GM21576 (cell line): Measurements from ENCODE around the gene KPNA1.
"Not testable (repeated sequence)": the region's sequence is repeated elsewhere in the genome, so short reads cannot be mapped to it uniquely, and the experiment has no call there.

Source experiments
- ATAC-seq: cut with Tn5 transposase; IDR thresholded peaks from one replicate; pipeline ENCODE4 v1.9.1; 2021; ENCODE audit warnings: mild to moderate bottlenecking, moderate library complexity; ENCODE audit not compliant: unreplicated experiment

Gene KPNA1

DNA sequence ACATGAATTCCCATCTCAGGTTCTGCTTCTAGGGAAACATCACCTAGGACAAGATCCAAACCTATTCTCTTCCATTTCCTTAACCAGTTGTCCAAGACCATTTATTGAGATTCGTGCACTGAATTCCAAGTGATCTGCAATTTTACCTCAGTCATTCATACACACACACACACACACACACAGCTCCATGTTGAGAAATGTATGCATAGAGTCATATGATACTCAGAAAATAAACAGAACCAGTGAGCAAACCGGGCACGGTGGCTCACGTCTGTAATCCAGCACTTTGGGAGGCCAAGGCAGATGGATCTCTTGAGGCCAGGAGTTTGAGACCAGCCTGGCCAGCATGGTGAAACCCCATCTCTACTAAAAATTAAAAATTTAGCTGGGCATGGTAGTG, 6.1 kb upstream of the KPNA1 start:
- no peak for ATAC-seq

DNA sequence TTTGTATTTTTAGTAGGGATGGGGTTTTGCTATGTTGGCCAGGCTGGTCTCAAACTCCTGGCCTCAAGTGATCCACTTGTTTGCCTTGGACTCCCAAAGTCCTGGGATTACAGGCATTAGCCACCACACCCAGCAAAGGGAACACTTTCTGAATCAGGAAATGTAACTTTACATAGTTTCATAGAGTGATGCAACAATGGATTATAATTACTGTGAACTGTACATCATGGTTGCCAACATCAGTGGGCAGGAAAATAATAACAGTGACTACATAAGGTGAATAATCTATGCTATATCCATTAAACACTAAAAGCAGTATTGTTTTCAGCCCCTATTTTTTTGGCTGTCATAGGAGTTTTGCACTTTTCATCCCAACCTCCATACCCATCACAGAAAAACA, 5.0 kb upstream of the KPNA1 start:
- no peak for ATAC-seq

DNA sequence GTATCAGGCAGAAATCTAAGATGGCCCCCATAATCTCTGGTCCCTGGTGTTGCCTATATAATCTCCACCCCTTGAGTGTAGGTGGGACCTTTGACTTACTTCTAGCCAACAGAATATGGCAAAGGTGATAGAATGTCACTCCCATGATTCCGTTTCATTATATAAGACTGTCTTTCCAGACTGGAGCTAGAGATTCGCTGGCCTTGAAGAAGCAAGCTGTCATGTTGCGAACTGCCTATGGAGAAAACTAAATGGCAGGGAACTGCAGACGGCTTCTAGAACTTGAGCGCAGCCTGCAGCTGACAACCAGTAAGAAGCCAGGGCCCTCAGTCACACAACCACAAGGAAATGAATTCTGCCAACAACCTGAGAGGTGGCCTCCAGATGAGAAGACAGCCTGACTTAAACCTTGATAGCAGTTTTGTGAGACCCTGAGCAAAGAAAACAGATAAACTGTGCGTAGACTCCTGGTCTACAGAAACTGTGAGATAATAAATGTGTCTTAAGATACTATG, 2.2 kb upstream of the KPNA1 start:
- ATAC-seq, result no peak

DNA sequence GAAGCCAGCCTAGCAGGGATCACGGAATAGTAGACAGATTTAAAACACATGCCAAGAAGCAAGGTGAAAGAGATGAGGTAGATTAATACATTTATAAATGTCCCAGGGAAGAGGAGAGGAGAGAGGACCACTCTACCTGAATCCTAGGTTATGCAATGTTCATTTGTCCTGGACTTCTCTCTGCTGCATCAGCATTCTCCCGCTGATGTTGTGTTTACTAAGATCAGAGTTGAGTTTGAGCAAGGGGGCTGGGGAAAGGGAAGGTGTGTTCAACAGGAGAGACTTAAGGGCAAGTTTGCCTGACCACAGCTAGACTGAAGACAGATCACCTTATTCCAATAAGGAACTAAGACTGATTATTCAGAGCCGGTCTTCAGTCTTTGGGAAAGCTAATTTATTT, 1.1 kb upstream of the KPNA1 start:
- ATAC-seq, result no peak

DNA sequence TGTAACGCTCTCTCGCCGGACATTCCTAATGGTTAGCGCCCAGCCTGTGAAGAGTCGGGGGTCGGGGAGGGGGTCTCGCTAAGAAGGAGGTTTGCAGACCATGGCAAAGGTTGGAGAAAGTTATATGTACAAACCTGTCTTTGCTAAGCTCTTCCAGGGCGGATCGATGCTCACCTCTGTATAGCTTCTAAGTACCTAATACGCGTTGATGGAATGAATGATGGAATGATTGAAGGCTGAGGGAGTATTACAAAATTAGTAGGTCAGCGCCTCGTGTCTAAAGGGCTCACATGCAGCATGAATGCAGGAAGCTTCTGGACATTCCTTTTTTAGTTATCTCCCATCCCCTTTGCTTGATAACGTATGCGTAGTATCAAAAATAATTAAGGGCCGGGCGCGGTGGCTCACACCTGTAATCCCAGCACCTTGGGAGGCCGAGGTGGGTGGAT, 305 bp upstream of the KPNA1 start:
- no peak for ATAC-seq

DNA sequence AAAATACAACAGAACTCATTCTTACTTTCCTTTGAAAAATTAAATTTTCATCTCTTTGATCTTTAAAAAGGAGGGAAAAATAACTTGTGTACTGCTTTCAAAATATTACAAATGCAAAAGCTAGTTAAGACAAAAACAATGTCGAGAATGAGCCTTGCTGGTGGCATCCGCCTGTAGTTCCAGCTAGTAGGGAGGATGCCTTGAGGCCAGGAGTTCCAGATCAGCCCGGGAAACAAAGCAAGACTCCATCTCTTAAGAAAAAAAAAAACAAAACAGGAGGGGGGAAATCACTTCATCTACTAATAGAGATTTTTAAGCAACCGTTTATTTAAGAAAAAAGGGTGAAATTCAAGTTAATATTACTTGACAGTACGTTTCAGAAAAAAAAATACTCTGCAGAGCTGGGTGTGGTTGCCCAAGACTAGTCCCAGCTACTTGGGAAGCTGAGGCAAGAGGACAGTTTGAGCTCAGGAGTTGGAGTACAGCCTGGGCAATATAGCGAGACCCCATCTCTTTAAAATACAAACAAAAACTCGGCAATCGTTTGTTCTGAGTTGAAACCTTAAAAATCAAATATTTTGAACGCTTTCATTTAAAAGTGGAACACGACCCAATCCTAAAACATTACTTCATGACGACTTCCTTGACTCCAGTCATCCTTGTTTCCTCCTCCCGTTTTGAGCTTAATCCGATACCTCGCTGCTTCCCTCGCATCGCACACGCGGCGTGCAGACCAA, 1.2 kb downstream of the KPNA1 start:
- no peak for ATAC-seq

DNA sequence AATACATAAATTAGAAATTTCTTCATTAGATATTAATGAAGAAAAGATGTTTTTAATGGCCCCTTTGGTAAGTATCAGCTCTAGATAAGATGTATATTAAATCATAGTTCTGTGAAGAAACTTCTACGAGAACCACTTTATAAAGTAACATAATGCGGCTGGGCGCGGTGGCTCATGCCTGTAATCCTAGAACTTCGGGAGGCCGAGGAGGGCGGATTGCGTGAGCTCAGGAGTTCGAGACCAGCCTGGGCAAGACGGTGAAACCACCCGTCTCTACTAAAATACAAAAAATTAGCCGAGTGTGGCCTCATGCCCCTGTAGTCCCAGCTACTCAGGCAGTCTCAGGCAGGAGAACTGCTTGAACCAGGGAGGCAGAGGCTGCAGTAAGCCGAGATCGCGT, 2.5 kb downstream of the KPNA1 start:
- no peak for ATAC-seq

DNA sequence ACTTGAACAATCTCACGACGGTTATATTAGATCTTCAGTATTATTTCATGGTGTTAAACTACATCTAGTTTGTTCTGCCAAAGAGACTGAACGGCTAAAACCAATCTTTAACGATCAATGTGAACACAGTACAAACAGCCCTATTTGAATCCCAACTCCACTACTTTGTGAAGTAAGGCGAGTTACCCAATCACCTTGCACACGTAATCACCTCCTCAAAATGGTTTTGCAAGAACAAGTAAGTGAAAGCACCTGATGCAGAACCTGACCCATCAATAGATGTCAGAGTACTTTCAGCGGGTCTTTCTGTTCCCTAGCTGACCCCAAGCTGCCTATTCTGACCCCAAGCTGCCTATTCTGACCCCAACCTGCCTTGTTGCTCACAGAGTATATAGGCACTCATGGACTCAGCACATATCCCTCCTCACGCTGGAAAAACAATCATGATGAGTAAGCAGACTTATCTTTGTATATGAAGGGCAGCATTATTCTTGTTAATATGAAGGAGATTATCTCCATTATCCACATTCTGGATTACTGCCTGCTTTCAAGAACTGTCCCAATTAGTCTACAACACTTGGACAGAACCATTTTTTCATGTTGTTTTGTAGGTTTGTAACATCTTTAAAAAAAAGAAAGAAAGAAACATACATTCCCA, 3.7 kb downstream of the KPNA1 start:
- ATAC-seq, result no peak

DNA sequence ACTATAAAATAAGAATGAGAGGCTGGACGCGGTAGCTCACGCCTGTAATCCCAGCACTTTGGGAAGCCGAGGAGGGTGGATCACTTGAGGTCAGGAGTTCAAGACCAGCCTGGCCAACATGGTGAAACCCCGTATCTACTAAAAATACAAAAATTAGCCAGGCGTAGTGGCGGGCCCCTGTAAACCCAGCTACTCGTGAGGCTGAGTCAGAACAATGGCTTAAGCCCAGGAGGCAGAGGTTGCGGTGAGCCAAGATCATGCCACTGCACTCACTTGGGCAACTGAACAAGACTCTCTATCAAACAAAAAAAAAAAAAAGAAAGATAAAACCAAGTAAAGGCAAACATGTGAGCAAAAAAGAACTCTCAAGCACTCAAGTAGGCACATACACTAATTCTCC, 5.8 kb downstream of the KPNA1 start:
- ATAC-seq, result not testable (repeated sequence)

DNA sequence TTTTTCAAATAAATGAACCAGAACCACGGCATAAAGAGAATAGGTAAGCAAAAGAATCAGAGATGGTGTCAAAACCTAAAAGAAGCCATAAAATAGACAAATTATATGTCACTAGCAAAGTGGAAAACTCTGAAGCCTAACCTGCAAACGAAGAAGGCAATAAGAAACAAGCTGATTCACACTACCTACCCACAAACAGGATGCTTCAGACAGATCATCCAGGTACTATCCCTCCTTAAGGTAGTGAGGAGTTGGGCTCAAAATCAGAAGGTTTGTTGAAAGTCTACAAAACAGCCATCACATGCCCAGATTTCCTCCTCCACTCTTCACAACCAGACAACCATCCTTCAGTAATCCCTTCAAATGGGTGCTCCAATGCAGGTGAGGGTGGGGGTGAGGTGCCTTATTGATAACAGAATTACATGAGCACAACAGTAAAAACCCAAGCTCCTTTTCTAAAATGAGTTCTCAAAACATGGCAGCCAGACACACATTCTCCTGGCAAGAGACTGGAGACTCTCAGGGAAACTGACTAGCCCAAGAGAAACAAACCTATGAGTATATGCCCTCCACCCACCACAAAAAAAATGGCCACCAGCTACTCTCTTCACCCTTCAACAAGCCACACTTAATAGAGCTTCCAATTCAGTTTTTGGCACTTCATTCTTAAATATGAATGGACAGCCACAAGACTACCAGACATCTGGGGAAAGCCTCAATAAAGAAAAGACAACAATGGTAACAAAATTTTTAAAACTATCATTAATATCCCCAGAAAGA, 6.4 kb downstream of the KPNA1 start:
- ATAC-seq, result no peak

DNA sequence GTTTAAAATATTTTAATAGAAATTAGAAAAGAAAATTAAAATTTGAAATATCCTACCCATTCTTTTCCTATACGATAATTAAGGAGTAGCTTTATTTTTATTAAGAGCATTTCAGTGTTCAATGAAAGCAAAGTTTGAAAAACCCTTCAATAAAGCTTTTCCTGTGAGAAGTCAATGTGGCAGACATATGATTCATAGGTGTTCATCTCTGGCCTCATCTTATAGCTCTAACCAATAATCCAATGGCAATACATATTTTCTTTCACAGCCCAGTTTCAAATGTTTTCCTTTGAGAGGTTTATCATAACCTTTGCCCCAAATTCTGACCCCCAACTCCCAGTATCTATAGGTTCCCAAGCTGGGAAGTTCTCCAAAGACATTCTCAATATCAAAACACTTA, 8.3 kb downstream of the KPNA1 start:
- ATAC-seq, result no peak

DNA sequence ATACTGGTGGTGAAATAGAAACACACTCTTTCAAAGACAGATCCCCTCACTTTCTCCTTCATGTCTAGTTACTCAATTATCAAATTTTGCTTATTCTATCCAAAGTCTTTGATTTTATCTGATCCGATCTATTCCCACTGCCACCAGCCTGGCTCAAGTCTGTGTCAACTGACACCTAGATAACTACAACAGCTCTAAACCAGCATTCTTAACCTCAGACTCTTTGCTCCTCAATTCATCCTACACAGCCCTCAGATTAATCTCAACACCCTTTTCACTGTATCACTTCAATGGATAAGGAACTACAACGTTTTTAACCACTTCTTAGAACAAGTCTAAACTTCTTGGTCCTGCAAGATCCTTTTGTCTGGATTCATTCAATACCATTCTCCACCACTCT, 9.1 kb downstream of the KPNA1 start:
- no peak for ATAC-seq

DNA sequence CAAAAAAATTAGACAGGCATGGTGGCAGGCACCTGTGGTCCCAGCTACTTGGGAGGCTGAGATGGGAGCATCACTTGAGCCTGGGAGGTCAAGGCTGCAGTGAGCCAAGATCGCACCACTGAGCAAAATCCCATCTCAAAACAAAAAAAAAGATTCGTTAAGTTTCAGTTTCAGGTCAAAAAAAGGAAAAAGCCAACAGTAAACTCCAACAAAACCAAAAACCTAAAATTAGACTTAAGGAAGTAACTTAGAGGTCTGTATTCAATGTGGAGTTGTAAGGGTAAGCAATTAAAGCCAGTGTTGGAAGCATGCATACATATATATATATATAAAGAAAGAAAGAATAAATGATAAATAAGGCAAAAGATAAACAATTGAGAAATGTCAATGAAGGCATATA, 11.8 kb downstream of the KPNA1 start:
- no peak for ATAC-seq

DNA sequence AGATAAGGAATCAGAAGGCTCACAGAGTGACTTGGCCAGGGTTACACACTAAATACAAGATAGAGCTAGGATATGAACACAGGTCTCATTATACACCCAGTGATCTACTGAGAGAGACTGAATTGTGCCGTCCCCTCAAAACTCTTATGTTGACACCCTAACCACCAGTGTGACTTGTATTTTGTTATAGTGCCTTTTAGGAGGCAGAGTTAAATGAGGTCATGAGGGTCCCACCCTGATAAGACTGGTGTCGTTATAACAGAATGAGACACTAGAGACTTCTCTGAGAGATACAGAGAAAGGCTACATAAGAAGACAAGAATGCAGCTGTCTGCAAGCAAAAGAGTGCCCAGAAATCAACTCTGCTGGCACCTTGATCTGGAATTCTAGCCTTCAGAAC, 12.6 kb downstream of the KPNA1 start:
- no peak for ATAC-seq

DNA sequence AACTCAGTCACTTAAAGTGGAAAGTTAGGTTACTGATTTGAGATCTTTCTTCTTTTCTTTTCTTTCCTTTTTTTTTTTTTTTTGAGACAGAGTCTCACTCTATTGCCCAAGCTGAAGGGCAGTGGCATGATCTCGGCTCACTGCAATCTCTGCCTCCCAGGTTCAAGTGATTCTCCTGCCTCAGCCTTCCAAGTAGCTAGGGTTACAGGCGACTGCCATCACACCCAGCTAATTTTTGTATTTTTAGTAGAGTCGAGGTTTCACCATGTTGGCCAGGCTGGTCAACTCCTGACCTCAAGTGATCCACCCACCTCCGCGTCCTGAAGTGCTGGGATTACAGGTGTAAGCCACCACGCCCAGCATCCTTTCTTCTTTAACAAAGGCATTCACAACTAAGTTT, 13.8 kb downstream of the KPNA1 start:
- not testable (repeated sequence) for ATAC-seq

DNA sequence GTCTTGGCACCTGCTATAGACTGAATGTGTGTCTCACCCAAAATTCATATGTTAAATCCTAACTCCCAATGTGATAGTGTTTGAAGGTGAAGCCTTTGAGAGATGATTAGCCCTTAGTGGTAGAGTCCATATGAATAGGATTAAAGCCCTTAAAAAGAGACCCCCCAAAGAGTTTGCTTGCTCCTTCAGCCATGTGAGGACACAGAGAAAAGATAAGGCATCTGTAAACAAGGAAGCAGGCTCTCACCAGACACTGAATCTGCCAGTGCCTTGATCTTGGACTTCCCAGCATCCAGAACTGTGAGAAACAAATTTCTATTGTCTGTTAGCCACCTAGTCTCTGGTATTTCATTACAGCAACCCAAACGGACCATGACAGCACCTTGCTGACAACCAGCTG, 16.6 kb downstream of the KPNA1 start:
- ATAC-seq, result no peak

DNA sequence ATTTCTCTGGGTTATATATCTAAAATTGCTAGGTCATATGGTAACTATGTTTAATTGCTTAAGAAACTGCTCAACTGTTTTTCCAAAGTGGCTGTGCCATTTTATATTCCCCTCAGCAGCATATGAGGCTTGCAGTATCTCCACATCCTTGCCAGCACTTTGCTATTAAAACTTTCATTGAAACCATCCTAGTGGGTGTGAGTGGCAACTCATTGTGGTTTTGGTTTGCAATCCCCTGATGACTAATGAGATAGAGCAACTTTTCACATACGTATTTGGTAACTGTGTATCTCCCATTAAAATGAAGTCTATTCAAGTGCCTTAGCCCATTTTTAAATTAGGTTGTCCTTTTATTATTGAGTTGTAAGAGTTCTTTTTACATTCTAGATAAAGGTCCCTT, 17.3 kb downstream of the KPNA1 start:
- peak; percentile 68 for ATAC-seq

DNA sequence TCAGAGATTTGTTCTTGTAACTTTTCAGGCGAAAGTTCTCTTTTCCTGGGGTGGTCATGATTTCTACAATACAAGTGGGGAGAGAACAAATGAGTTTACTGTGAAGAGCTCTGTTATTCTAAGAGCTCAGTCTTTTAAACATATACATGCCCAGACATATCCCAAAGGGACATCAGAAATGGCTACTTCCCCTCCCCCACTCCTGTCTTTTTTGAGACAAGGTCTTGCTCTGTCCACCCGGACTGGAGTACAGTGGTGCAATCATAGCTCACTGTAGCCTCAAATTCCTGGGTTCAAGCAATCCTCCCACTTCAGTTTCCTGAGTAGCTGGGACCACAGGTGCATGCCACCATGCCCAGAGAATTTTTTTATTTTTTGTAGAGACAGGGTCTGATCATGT, 18.2 kb downstream of the KPNA1 start:
- ATAC-seq, result no peak

DNA sequence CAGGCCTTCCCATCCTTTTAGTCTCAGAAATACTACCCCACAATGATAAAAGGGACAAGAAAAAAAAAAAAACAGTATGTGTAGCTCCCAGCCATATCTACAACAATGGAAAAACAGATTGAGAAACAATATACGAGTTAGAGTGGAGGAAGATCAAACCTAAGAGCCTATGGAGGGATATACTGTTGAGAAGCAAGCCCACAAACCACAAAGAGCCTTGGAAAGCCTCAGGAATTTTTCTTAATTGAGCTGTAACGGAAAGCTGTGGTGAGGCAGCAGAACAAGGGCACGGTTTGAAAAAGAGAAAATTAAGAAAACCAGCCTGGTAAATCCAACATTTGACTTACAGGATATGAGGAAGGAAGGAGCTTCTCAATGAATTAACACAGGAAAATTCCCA, 21.4 kb downstream of the KPNA1 start:
- no peak for ATAC-seq

DNA sequence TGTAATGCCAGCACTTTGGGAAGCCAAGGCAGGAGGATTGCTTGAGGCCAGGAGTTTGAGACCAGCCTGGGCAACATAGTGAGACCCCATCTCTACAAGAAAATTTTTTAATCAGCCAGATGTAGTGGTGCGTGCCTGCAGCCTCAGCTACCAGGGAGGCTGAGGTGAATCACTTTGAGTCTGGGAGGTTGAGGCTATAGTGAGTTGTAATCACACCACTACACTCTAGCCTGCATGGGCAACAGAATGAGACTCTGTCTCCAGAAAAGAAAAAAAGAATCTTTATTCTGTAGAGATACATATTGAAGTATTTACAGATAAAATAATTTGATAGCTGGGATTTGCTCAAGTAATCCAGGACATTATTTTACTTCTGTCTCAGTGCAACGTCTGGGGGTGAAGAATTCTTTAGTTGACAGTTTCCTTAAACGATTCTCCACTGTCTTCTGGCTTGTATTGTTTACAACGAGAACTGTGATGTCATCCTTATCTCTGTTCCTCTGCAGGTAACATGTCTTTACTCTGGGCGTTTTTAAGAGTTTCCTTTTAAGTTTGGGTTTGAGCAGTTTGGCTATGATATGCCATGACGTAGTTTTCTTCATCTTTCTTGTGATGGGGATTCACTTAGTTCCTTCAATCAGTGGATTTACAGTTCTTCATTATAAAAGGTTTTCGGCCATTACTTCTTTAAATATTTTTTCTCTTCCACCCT, 26.3 kb downstream of the KPNA1 start:
- ATAC-seq, result no peak

DNA sequence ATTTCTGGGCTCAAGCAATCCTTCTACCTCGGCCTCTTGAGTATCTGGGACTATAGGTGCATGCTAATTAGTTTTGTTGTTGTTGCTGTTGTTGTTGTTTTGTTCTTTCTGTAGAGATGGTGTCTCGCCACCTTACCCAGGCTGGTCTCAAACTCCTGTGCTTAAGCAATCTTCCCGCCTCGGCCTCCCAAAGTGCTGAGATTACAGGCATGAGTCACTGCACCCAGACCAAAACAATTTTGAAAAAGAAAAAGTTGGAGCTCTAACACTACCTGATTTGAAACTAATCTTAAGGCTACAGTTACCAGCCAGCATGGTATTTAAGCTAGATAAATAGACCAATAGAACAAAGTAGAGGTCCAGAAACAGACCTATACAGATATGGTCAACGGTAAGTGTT, 29.8 kb downstream of the KPNA1 start:
- no peak for ATAC-seq
